ENCODE data around the gene HES3.
"Not testable (repeated sequence)": the region's sequence is repeated elsewhere in the genome, so short reads cannot be mapped to it uniquely, and the experiment has no call there.

Gene HES3

DNA sequence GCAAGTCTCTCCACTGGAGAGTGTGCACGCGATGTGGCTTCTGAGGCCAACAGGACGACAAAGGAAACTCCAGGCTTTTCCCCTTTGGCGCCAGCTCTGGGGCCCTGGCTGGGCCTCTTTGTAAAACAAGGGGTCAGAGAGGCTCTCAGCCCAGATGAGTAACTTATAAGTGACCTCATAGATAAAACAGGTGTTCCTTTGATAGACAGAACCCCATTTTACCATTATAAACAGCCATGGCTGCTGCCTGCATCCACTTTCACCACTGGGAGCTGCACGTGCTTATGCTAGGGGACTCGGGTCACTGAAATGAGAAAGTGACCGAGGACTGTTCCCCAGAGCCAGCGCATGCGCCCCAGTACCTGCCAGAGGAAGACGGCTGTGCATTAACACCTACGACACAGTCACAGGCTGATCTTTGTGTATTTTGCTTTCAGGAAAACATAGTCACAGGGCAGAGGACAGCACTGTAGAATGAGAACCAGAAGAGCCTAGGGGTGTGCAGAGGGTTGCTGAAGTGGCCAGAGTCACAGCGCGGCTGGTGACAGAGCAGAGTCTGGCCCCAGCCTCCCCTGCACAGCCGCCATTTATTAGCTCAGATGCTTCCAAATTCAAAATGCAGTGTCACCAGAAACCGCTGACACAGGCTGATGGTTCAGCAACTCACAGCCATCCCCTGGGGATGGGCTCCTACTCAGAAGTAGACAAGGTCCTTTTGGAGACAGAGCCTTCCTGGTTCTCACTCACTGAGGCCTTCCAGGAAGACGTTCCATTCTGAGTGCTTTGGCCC is 25.4 kb upstream of the HES3 start:
- DNase-seq (ENCODE audit: low spot score) (no peak), FAIRE-seq (no peak)

- not testable (repeated sequence) for FAIRE-seq
These were observed 24.3 kb upstream of the HES3 start for GRCh38 chr1:6219641-6220040.

GRCh38 chr1:6220236-6220635 is 23.7 kb upstream of the HES3 start:
- DNase-seq (ENCODE audit: low spot score) (no peak), FAIRE-seq (no peak)

More at GRCh38 chr1:6219641-6220040, 24.3 kb upstream of the HES3 start:
- not testable (repeated sequence) for DNase-seq (ENCODE audit: low spot score)

DNA sequence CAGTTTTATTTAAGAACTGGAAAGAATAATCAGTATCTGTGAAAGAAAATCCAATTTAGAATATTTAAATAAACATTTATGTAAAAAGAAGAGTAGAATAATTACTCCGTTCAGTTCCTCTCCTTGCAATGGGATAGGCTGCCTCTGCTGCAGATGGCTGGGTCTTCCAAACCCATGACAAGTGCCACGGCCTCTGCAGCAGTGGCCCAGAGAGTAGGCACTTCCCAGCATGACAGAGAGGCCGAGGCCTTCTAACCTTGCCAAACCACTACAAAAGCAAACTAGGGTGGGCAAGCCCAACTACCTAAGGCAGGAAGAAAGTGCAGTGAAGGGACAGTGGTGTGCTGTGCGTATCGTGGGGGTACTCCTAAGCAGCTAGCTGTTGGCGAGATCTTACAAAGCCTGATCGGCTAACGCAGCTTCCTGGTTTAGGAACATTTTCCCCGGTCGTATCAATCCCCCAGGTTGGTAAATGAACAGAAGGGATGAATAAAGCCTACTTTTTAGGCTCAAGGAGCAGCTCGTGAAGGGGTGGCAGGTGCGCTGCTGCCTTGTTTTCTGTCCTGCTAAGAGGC is 22.7 kb upstream of the HES3 start:
- DNase-seq (ENCODE audit: low spot score) (no peak), FAIRE-seq (no peak)

GRCh38 chr1:6222636-6223035 is 21.3 kb upstream of the HES3 start:
- DNase-seq (ENCODE audit: low spot score) (no peak), FAIRE-seq (no peak)

DNA sequence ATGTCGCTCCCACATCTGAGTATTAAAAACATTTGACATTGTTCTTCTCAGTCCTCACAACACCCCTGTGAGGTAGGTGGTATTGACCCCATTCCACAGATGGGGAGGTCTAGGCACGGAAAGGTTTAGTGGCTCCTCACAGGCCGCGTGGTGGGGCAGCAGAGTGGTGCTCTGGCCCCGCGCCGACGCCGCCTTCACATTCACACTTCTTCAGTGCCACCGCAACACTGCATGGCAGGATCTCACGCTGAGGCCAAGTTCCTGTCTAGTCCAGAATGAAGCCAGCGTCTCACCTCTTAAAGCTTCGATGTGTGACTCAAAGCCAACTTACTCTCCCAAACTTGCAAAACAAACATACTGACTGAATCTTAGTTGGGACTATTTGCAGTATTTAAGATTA is 20.4 kb upstream of the HES3 start:
- DNase-seq (ENCODE audit: low spot score) (no peak), FAIRE-seq (no peak)

DNA sequence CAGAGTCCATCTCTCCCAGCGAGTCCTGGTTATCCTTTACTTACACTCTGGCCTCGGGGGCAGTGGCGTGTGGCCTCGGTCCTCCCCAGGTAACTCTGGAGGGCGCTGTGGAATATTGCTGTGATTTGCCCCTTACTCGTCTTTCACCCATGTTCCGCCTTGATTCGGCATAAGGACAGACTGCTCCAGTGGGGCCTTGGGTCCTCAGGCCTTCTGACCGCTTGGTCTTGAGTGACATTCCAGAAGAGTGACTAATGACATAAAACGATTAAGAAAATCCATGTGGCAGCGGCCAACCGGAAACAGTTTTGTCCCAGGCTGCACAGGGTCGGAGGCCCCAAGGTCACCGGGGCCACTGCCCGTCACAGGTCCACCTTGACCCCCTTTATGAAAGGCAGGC is 19.3 kb upstream of the HES3 start:
- peak; percentile 62 for DNase-seq (ENCODE audit: low spot score)
- peak; percentile 40 for FAIRE-seq

DNA sequence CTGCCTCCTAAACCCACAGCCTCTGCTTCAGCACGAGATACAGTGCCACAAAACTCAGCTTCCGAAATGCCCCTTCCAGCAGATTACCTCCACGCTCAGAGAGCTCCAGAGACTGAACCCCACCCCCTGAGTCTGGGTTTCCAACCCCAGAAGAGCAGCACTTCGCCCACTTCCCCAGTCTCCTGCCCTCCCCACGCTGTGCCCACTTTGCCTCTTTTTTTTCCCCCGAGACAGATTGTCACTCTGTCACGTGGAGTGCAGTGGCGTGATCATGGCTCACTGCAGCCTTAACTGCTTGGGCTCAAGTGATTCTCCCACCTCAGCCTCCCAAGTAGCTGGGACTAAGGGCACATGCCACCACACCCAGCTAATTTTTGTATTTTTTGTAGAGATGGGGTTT is 18.3 kb upstream of the HES3 start:
- no peak for DNase-seq (ENCODE audit: low spot score)
- FAIRE-seq: no peak

- FAIRE-seq: no peak
- DNase-seq (ENCODE audit: low spot score): no peak
These were observed 10.6 kb upstream of the HES3 start for GRCh38 chr1:6233376-6233775.

- DNase-seq (ENCODE audit: low spot score) (no peak), FAIRE-seq (no peak)
These were observed 9.3 kb upstream of the HES3 start for GRCh38 chr1:6234502-6235295.

GRCh38 chr1:6235296-6235677 is 8.7 kb upstream of the HES3 start:
- no peak for FAIRE-seq
- DNase-seq (ENCODE audit: low spot score): no peak

DNA sequence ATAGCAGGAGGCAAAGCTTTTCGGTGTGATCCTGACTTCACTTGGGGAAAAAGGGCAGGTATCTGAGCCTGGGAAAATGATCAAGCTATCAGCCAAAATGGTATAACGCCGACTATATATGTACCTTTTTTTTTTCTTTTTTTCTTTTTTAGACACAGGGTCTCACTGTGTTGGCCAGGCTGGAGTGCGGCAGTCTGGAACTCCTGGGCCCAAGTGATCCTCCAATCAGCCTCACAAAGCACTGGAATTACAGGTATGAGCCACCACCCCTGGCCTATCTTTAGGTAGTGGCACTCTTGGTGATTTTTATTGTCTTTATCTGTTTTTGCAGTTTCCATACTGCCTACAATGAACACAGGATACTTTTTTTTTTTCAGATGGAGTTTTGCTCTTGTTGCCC is 6.9 kb upstream of the HES3 start:
- FAIRE-seq (no peak), DNase-seq (ENCODE audit: low spot score) (no peak)

- no peak for FAIRE-seq
- DNase-seq (ENCODE audit: low spot score): no peak
These were observed 4.7 kb upstream of the HES3 start for GRCh38 chr1:6239213-6239752.

DNA sequence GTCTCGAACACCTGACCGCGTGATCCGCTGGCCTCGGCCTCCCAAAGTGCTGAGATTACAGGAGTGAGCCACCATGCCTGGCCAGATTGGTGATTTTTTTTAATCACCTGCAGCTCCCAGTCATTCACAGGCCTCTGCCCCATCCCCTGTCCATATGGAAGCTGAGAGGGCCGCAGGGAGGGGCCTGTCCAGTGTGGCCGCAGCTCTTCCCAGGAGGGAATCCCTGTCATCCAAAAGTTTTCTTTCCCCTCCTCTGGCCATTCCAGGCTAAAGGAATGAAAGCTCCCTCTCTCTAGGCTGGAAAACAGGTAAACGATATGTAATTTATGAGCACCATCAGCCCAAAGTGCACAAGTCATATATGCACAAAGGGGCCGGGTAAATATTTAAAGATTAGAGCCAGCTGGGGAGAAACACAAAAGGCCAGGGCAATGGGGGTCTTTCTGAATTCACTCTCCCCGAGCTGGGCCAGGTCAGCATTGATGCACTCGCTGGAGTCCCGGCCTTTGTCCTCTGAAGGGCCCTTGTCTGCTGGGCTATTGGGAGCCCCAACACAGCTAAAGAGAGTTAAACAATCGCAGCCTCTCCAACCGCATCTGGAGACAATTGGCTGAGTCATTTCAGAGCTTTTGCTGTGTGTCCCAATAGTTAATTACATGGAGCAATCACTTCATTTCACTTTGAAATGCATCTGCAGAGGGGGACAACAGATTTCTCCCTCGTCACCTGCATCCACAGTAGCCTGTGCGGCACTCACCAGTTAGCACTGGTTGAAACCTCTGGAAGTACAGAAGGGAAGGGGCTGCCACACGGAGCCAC is 3.8 kb upstream of the HES3 start:
- no peak for DNase-seq (ENCODE audit: low spot score)
- no peak for FAIRE-seq

DNA sequence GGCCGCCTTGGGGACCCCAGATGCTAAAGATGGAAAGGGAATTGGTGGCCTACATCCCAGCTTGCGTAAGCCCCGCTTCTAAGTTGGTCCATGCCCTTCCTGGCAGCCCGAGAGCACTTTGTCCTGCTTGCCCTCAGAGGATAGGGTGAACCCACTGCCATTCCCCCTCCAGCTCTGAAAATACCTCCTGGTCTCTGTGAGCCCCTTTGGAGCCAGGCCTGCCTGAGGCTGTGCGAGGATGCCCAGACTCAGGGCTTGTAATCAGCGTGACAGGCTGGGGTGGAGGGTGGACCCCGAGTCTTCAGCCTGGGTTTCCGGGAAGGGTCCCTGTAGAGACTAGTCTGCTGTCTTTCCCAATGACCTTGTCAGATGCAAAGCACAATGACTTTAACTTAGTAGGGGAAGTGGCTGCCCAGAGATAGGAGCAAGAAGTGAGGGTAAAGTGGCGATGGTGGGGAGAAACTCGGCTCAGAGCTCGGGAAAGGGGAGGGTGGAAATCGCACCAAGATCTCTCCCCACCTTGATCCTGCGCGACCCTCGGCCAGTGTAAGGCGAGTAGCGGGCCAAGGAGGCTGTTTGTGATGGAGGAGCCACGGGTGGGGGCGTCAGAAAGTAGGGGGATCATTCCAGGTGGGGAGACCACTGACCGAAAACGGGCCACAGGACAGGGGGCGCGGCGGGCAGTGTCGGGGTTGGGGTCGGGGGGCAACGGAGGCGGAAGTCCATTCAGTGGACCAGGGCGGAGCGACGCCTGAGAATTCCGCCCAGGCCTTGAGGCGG is 2.7 kb upstream of the HES3 start:
- no peak for FAIRE-seq
- no peak for DNase-seq (ENCODE audit: low spot score)

- no peak for FAIRE-seq
These were observed 1.9 kb upstream of the HES3 start for GRCh38 chr1:6241887-6242740.

DNA sequence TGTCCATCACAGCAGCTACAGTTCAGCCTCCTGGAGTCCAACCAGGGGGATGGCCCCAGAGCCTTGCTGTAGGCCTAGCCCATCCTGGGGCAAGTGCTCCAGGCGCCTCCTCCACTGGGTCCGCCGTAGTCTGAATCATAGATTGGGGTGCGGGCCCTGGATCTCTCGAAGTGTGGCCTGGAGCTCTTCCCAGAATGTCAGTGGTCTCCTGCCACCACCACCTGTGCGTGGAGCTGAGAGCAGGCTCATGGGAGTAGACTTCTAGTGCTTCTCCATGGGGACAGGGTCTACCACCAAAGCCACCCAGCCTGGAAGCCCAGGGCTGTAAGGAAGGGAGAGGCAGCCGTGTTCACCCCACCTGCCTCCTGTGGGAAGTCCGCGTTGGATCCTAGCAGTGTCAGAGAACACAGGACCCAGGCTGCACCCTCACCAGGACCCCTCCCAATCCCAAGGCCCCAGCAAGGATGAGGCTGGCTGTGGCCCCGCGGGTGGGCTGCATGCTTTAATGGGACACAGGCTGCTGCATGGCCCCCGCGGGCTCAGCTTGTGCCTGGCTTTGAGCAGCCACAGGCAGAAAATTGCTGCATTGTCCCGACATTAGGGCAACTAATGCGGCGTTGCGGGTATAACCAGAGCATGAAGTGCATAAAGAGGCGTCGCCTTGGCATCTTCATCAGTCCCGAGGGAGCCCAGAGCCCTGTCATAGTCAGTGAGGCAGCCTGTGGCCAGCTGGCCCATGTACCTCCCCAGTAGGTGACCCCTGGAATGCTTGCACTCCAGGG is 735 bp upstream of the HES3 start:
- DNase-seq (ENCODE audit: low spot score) (no peak), FAIRE-seq (no peak)

More at GRCh38 chr1:6241887-6242740, 1.9 kb upstream of the HES3 start:
- no peak for DNase-seq (ENCODE audit: low spot score)

DNA sequence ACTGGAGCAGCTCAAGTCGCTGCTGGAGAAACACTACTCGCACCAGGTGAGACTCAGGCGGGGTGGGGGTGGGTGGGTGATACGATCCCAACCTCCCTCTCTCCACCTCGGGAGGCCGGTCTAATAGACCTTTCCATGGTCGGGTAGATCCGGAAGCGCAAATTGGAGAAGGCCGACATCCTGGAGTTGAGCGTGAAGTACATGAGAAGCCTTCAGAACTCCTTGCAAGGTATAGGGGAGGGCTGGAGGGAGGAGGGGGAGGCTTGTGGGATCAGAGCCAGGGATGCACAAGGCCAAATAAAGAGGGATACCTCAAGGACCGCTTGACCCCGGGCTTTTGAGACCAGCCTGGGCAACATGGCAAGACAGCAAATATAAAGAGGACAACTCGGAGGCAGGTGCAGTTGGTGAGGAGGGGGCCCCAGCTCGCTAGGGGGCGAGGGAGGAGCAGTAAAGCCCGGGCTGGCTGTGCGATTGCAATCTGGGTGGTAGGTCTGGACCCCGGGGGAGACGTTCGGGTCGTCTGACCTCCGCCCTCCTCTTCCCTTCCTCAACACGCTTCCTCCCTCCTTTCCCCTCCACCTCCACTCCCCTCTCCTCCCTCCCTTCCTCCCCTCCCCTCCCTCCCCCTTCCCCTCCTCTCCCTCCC is 546 bp downstream of the HES3 start:
- no peak for DNase-seq (ENCODE audit: low spot score)
- no peak for FAIRE-seq

Measured in RCC 7860 (cell line).